H1 (cell line): ENCODE results near the gene SLC52A1. TPM values are rescaled to one million over a fixed set of nuclear protein-coding genes. Genes with fewer than 3 reads are reported as not detected.

Source experiments
- CTCF ChIA-PET: fragments of 300-600 bp; sonication (Branson Sonifier 250); formaldehyde crosslinking; loops from one replicate; lab custom pipeline; 2021; ENCODE audit not compliant: partially characterized antibody; lab: Charles Lee
- POLR2A ChIA-PET: fragments of 300-600 bp; sonication (Branson Sonifier 250); formaldehyde crosslinking; loops from one replicate; lab custom pipeline; 2021; ENCODE audit warnings: inconsistent platforms; ENCODE audit not compliant: partially characterized antibody; lab: Charles Lee
- DNase-seq, 2 experiments: peaks; one replicate each; pipeline versions ENCODE4 v3.0.0 to v3.0.0-alpha.2; 2010 to 2022; ENCODE audit warnings: low spot score in 2 of 2, low read depth in 1 of 2, mixed read lengths in 1 of 2
- FAIRE-seq: peaks from 2 replicates; lab custom pipeline; 2011; peaks lifted over from hg19 to GRCh38; lab: Jason Lieb, UNC
- H2AFZ ChIP-seq: 2 replicates; pipeline ENCODE4 v1.8.1; 2012; ENCODE audit warnings: low read length, inconsistent platforms
- H2AK5ac ChIP-seq: 2 replicates; pipeline ENCODE4 v1.6.1; 2013; ENCODE audit warnings: low read depth, low read length
- H2BK120ac ChIP-seq: replicated peaks from 2 replicates; pipeline ENCODE3; 2013; ENCODE audit warnings: low read depth, low read length, inconsistent platforms
- H2BK12ac ChIP-seq: 2 replicates; pipeline ENCODE4 v1.6.1; 2013; ENCODE audit warnings: low read depth, low read length
- H2BK15ac ChIP-seq: 2 replicates; pipeline ENCODE4 v1.6.1; 2013; ENCODE audit warnings: low read length
- H2BK20ac ChIP-seq: 2 replicates; pipeline ENCODE4 v1.6.1; 2013; ENCODE audit warnings: low read length
- H2BK5ac ChIP-seq: 2 replicates; pipeline ENCODE4 v1.6.1; 2013; ENCODE audit warnings: low read depth, low read length
- H3K14ac ChIP-seq: 2 replicates; pipeline ENCODE4 v1.6.1; 2013; ENCODE audit warnings: inconsistent platforms; ENCODE audit not compliant: insufficient read length
- H3K18ac ChIP-seq: 2 replicates; pipeline ENCODE4 v1.6.1; 2013; ENCODE audit warnings: low read length; ENCODE audit errors: extremely low read depth
- H3K23ac ChIP-seq: 2 replicates; pipeline ENCODE4 v1.6.1; 2013; ENCODE audit warnings: inconsistent platforms; ENCODE audit not compliant: insufficient read length
- H3K23me2 ChIP-seq: 2 replicates; pipeline ENCODE4 v1.6.1; 2013; ENCODE audit warnings: low read depth, low read length
- H3K27ac ChIP-seq: 2 replicates; pipeline ENCODE4 v1.6.1; 2011; ENCODE audit warnings: low read depth, low read length, inconsistent platforms
- H3K27me3 ChIP-seq, 4 experiments: replicated peaks in 1 of 4; 1 replicate in 1 of 4; 2 replicates in 3 of 4; pipeline versions ENCODE4 v1.6.1 to v1.8.1; 2011 to 2013; ENCODE audit warnings: low read length in 3 of 4, mild to moderate bottlenecking in 3 of 4, inconsistent platforms in 2 of 4, mixed read lengths in 2 of 4, moderate library complexity in 1 of 4; ENCODE audit not compliant: control insufficient read depth in 3 of 4, insufficient read depth in 3 of 4; ENCODE audit errors: extremely low read depth in 1 of 4
- H3K36me3 ChIP-seq, 4 experiments: 2 replicates each; pipeline versions ENCODE4 v1.6.1 to v1.8.1; 2011 to 2013; ENCODE audit warnings: mild to moderate bottlenecking in 4 of 4, low read length in 3 of 4, moderate library complexity in 2 of 4, control low read depth in 1 of 4, inconsistent platforms in 1 of 4; ENCODE audit not compliant: insufficient read depth in 4 of 4, control insufficient read depth in 2 of 4
- H3K4ac ChIP-seq: replicated peaks from 2 replicates; pipeline ENCODE3; 2013; ENCODE audit warnings: low read length, low read depth, mixed read lengths, inconsistent platforms; ENCODE audit not compliant: insufficient read length
- H3K4me1 ChIP-seq, 4 experiments: replicated peaks in 1 of 4; 1 replicate in 1 of 4; 2 replicates in 3 of 4; pipeline versions ENCODE4 v1.6.1 to v1.8.1; 2011 to 2013; ENCODE audit warnings: low read length in 3 of 4, inconsistent platforms in 2 of 4, mixed read lengths in 1 of 4; ENCODE audit not compliant: insufficient read depth in 4 of 4, control insufficient read depth in 3 of 4
- H3K4me2 ChIP-seq, 2 experiments: 2 replicates each; pipeline versions ENCODE4 v1.6.1 to v1.8.1; 2011 to 2013; ENCODE audit warnings: low read depth in 2 of 2, low read length in 2 of 2, control low read depth in 1 of 2, inconsistent platforms in 1 of 2, mild to moderate bottlenecking in 1 of 2; ENCODE audit not compliant: insufficient read depth in 1 of 2
- H3K4me3 ChIP-seq, 4 experiments: fragments of 200-600, 300-600 bp in 1 of 4; sonication (generic), shearing (Covaris generic), sonication (Bioruptor Twin) in 1 of 4; 2 replicates each; pipeline versions ENCODE4 v1.5.1 to v1.8.1; 2011 to 2016; ENCODE audit warnings: low read length in 4 of 4, low read depth in 3 of 4, control low read depth in 2 of 4, inconsistent platforms in 2 of 4, mild to moderate bottlenecking in 2 of 4, mixed read lengths in 1 of 4, moderate library complexity in 1 of 4; ENCODE audit not compliant: insufficient read depth in 2 of 4; ENCODE audit errors: extremely low read depth in 1 of 4
- H3K56ac ChIP-seq: replicated peaks from 2 replicates; pipeline ENCODE3; 2013; ENCODE audit warnings: low read depth, mild to moderate bottlenecking, mixed read lengths, low read length, inconsistent platforms; ENCODE audit not compliant: insufficient read length
- H3K79me1 ChIP-seq: 2 replicates; pipeline ENCODE4 v1.6.1; 2013; ENCODE audit warnings: low read depth, low read length, control low read depth
- H3K79me2 ChIP-seq, 2 experiments: 2 replicates each; pipeline versions ENCODE4 v1.6.1 to v1.8.1; 2012 to 2013; ENCODE audit warnings: low read length in 2 of 2, mild to moderate bottlenecking in 2 of 2, inconsistent platforms in 1 of 2; ENCODE audit not compliant: insufficient read depth in 2 of 2, control insufficient read depth in 1 of 2
- H3K9ac ChIP-seq, 4 experiments: replicated peaks in 1 of 4; 1 replicate in 1 of 4; 2 replicates in 3 of 4; pipeline versions ENCODE4 v1.6.1 to v1.8.1; 2011 to 2013; ENCODE audit warnings: low read depth in 3 of 4, low read length in 3 of 4, control low read depth in 2 of 4, mild to moderate bottlenecking in 2 of 4, moderate library complexity in 2 of 4, inconsistent platforms in 1 of 4; ENCODE audit errors: extremely low read depth in 1 of 4
- H3K9me3 ChIP-seq, 2 experiments: 2 replicates each; pipeline versions ENCODE4 v1.6.1 to v1.8.1; 2012 to 2013; ENCODE audit warnings: mild to moderate bottlenecking in 2 of 2, moderate library complexity in 2 of 2, control low read depth in 1 of 2, inconsistent platforms in 1 of 2, low read depth in 1 of 2, low read length in 1 of 2, mixed read lengths in 1 of 2; ENCODE audit not compliant: insufficient read depth in 2 of 2
- H4K20me1 ChIP-seq, 2 experiments: replicated peaks in 1 of 2; 2 replicates each; pipeline versions ENCODE3 to v1.8.1; 2011 to 2013; ENCODE audit warnings: inconsistent platforms in 2 of 2, low read length in 2 of 2, mild to moderate bottlenecking in 1 of 2; ENCODE audit not compliant: insufficient read depth in 2 of 2, control insufficient read depth in 1 of 2
- H4K5ac ChIP-seq: 2 replicates; pipeline ENCODE4 v1.6.1; 2013; ENCODE audit warnings: low read length, low read depth, mixed read lengths, inconsistent platforms; ENCODE audit not compliant: insufficient read length
- H4K8ac ChIP-seq: 2 replicates; pipeline ENCODE4 v1.8.0; 2013; ENCODE audit warnings: mild to moderate bottlenecking, moderate library complexity, low read length, inconsistent platforms; ENCODE audit not compliant: insufficient read depth; ENCODE audit errors: extremely low read depth
- H4K91ac ChIP-seq: replicated peaks from 2 replicates; pipeline ENCODE3; 2013; ENCODE audit warnings: low read length, mixed read lengths, inconsistent platforms; ENCODE audit not compliant: insufficient read length
- CBX8 ChIP-seq: fragments of 300-800, 300-1000 bp; sonication (generic); IDR thresholded peaks from 2 replicates; pipeline ENCODE4 v1.7.1; 2016; ENCODE audit warnings: low read depth, low read length, borderline replicate concordance
- CTCF ChIP-seq, 3 experiments: IDR thresholded peaks; 1 replicate in 2 of 3; 2 replicates in 1 of 3; pipeline versions ENCODE4 v1.5.1 to v1.6.1; 2011; ENCODE audit warnings: low read length in 3 of 3, mild to moderate bottlenecking in 3 of 3, inconsistent platforms in 2 of 3, low read depth in 1 of 3, moderate library complexity in 1 of 3; ENCODE audit not compliant: insufficient read depth in 1 of 3; ENCODE audit errors: control extremely low read depth in 1 of 3
- RXRA ChIP-seq: IDR thresholded peaks from 2 replicates; pipeline ENCODE4 v1.6.1; 2011; ENCODE audit warnings: low read depth, mild to moderate bottlenecking, low read length, moderate library complexity; ENCODE audit not compliant: insufficient read depth
- SIN3A ChIP-seq, 2 experiments: IDR thresholded peaks in 1 of 2; conservative IDR thresholded peaks in 1 of 2; 2 replicates each; pipeline ENCODE4 v1.6.1; 2011 to 2012; ENCODE audit warnings: low read length in 2 of 2, improper control_type of control experiment in 1 of 2, low read depth in 1 of 2, mild to moderate bottlenecking in 1 of 2
- SP1 ChIP-seq: IDR thresholded peaks from 2 replicates; pipeline ENCODE4 v1.6.1; 2011; ENCODE audit warnings: low read depth, low read length
- YY1 ChIP-seq: IDR thresholded peaks from 2 replicates; pipeline ENCODE4 v1.6.1; 2011; ENCODE audit warnings: low read depth, mild to moderate bottlenecking, low read length
- WGBS, 2 experiments: shearing (Covaris generic) in 1 of 2; methylation state at CpG; one replicate each; pipeline versions ENCODE4 v1.1.6 to v1.1.7; 2013 to 2015; ENCODE audit warnings: low lambda C conversion rate in 2 of 2, mixed read lengths in 2 of 2, inconsistent platforms in 1 of 2, low coverage in 1 of 2, missing lambda C conversion rate in 1 of 2; ENCODE audit not compliant: insufficient replicate concordance in 2 of 2, insufficient coverage in 1 of 2, insufficient read length in 1 of 2; ENCODE audit errors: extremely low coverage in 1 of 2, missing lambda C conversion rate in 1 of 2; 5-methylcytosine and 5-hydroxymethylcytosine counted together
- polyA plus RNA-seq, 7 experiments: library from polyadenylated mRNA; depleted of rRNA in 3 of 7; stranded (reverse) in 5 of 7; unstranded in 2 of 7; fragments of >200 nt in 5 of 7; fragments of 200-250 nt in 2 of 7; gene quantifications; 1 replicate in 5 of 7; 2 replicates in 1 of 7; 4 replicates in 1 of 7; pipeline versions ENCODE4 v1.2.1 to v1.2.3, GENCODE V29; 2011 to 2013; ENCODE audit warnings: missing spikeins in 2 of 7, mixed read lengths in 2 of 7
- total RNA-seq: library from RNA; stranded (reverse); fragmentation: NEBNext Ultra II Directional; extraction: Animal tissue kit (Norgen Biotek cat#: 25700); gene quantifications from 2 replicates; pipeline ENCODE4 v1.2.1, GENCODE V29; 2021
- TF ChIP-seq, protein P1 (sequence below): IDR thresholded peaks from 2 replicates; pipeline ENCODE4 v1.6.1; 2012; ENCODE audit warnings: inconsistent platforms

Gene SLC52A1
- total and polyA plus RNA-seq, 2 of the 8 experiments (the other 6 are each of a cell fraction or from before 2014, with no cell fraction given) = 0.61 to 0.67 TPM

- Histone ChIP-seq H3K27me3 (peaks cover 0 to 13% (median 1%) of the 10 kb centered on the region in 4 experiments; a peak in 4 of 7 replicates), H2AK5ac (peak within 1 kb of the TSS; percentile 65; the same call in 1 of the 2 replicates), H3K36me3 (peaks cover 9 to 15% (median 12%) of the 10 kb centered on the region in 4 experiments; a peak in 7 of 8 replicates), H3K4me1 (peaks cover 4 to 17% (median 8%) of the 10 kb centered on the region in 4 experiments), H4K20me1 (peaks cover 2 to 11% of the 10 kb centered on the region in 2 experiments), H3K14ac (peak within 1 kb of the TSS; percentile 50), H2BK5ac (peak within 1 kb of the TSS; percentile 95), H3K4ac (peak within 1 kb of the TSS; percentile 96), H3K9ac (peak within 1 kb of the TSS; percentile 51 to 79 (median 68)), H4K91ac (peak within 1 kb of the TSS; percentile 81), H3K79me1 (peaks cover 11% of the 10 kb centered on the region), H3K27ac (peak within 1 kb of the TSS; percentile 88; the same call in 1 of the 2 replicates), H2BK20ac (no peak within 1 kb of the TSS), H3K18ac (peak within 1 kb of the TSS; percentile 96), H4K5ac (peak within 1 kb of the TSS; percentile 93), H3K9me3 (no peaks in the 10 kb centered on the region), H3K23me2 (peaks cover 11% of the 10 kb centered on the region), H3K4me2 (peak within 1 kb of the TSS; percentile 97 to 100), H2BK120ac (peak within 1 kb of the TSS; percentile 22), H2AFZ (peak within 1 kb of the TSS; percentile 72; the same call in 1 of the 2 replicates), H2BK12ac (no peak within 1 kb of the TSS), H3K79me2 (peaks cover 0 to 19% of the 10 kb centered on the region in 2 experiments; a peak in 2 of 4 replicates), H2BK15ac (peak within 1 kb of the TSS; percentile 88; the same call in 1 of the 2 replicates), H3K23ac (no peak within 1 kb of the TSS), H3K4me3 (peak within 1 kb of the TSS; percentile 75 to 80 (median 78)), H4K8ac (peak within 1 kb of the TSS; percentile 79), H3K56ac (peak within 1 kb of the TSS; percentile 77)
- DNase-seq (peak; percentile 64 to 95), FAIRE-seq (no peak)
- ChIA-PET CTCF (interaction anchor here (1.0 to 2.2 kb wide), 3 partner anchors 10 to 60 kb away, joined by 3 to 13 read pairs (median 8); partner anchors contain the start of gene CAMTA2), POLR2A (interaction anchor here (0.7 to 4.7 kb wide), 16 partner anchors 8 to 105 kb away, joined by 3 to 36 read pairs (median 5); partner anchors contain the start of genes CAMTA2, PFN1, RNF167 and SLC25A11)
- WGBS, 2 experiments = 1% methylated on average over 27 of the region's 93 CpGs; no CpG with 5 or more reads in 1 of the 2 experiments
- TF ChIP-seq SIN3A (conservative IDR thresholded peaks at IDR 0.05 in 1 of 2, IDR thresholded peaks at IDR 0.05 in 1 of 2; ENCODE audit: low read depth in 1 of 2, low read length in 2 of 2) = no peak; a peak in 1 of 4 replicates
- peak; percentile 82; the same call in 1 of the 2 replicates for TF ChIP-seq SP1
- no peak for TF ChIP-seq RXRA
- TF ChIP-seq YY1 = 0 out of 2 replicates have a peak, but pooled peaks have one; percentile 6
- no peak for TF ChIP-seq CBX8
- TF ChIP-seq, protein P1, sequence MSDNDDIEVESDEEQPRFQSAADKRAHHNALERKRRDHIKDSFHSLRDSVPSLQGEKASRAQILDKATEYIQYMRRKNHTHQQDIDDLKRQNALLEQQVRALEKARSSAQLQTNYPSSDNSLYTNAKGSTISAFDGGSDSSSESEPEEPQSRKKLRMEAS = peak; percentile 70
- no peak for TF ChIP-seq CTCF (IDR thresholded peaks at IDR 0.05; ENCODE audit: control extremely low read depth in 1 of 3, insufficient read depth in 1 of 3, low read depth in 1 of 3, low read length in 3 of 3)
These were observed 37.8 kb downstream of the SLC52A1 start, which contains the start of the genes INCA1 and KIF1C for GRCh38 chr17:4997302-4998026. Gene INCA1, minus strand, starts transcription at chr17:4997522. Its CDS starts 3,085 bp downstream, at chr17:4994437. Gene KIF1C, plus strand, starts transcription at chr17:4997950. Its CDS starts 2,297 bp downstream, at chr17:5000247.
